Measurements from ENCODE around the gene NOVA2.

- TF ChIP-seq CTCF (IDR thresholded peaks at IDR 0.05; ENCODE audit: poor library complexity) (no peak), EZH2 (IDR thresholded peaks at IDR 0.05; ENCODE audit: borderline replicate concordance) (no peak), EZH2phosphoT487 (IDR thresholded peaks at IDR 0.05; ENCODE audit: low read depth, severe bottlenecking, unreplicated experiment) (no peak)
Observed at GRCh38 chr19:45933759-45934158, 39.9 kb downstream of the NOVA2 start.

Measured in hepatocyte (in vitro differentiated cells).